Fibroblast of mammary gland (primary cell): Measurements from ENCODE around the gene MBD5.
"Not testable (repeated sequence)": the region's sequence is repeated elsewhere in the genome, so short reads cannot be mapped to it uniquely, and the experiment has no call there.

ENCODE experiments used
- DNase-seq: peaks from one replicate; pipeline ENCODE4 v3.0.0-alpha.2; 2010; ENCODE audit warnings: low read depth
- H3K4me3 ChIP-seq: 2 replicates; pipeline ENCODE4 v1.5.1; 2011; ENCODE audit warnings: low read depth, mild to moderate bottlenecking, low read length, moderate library complexity; ENCODE audit not compliant: control insufficient read depth
- TF ChIP-seq, protein P1 (sequence below): conservative IDR thresholded peaks from 2 replicates; pipeline ENCODE4 v1.5.1; 2011; ENCODE audit warnings: low read depth, low read length, inconsistent platforms; ENCODE audit not compliant: control insufficient read depth, insufficient read depth

MBD5 gene

DNA sequence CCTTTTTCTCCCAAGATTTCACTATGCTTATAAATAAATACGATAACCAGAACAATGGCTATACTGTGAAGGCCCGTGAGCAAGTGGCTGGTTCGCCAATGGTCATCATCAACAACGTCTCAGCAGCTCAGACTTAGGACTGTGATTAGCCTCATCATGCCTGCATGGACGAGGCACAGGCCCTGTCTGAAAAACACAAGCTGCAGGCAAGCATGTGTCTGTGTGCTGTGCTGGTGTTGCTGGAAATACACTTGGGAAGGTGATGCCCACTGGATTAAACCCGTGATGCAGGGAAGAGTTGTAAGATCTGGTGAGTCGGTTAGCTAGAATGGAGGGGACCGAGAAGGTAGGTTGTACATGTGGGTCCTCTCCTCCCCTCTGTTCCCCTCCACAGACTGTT lies 512.1 kb downstream of the MBD5 start:
- no peak for DNase-seq
- no peak overlapping the region for H3K4me3 ChIP-seq
- TF ChIP-seq, protein P1, sequence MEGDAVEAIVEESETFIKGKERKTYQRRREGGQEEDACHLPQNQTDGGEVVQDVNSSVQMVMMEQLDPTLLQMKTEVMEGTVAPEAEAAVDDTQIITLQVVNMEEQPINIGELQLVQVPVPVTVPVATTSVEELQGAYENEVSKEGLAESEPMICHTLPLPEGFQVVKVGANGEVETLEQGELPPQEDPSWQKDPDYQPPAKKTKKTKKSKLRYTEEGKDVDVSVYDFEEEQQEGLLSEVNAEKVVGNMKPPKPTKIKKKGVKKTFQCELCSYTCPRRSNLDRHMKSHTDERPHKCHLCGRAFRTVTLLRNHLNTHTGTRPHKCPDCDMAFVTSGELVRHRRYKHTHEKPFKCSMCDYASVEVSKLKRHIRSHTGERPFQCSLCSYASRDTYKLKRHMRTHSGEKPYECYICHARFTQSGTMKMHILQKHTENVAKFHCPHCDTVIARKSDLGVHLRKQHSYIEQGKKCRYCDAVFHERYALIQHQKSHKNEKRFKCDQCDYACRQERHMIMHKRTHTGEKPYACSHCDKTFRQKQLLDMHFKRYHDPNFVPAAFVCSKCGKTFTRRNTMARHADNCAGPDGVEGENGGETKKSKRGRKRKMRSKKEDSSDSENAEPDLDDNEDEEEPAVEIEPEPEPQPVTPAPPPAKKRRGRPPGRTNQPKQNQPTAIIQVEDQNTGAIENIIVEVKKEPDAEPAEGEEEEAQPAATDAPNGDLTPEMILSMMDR = no peak

DNA sequence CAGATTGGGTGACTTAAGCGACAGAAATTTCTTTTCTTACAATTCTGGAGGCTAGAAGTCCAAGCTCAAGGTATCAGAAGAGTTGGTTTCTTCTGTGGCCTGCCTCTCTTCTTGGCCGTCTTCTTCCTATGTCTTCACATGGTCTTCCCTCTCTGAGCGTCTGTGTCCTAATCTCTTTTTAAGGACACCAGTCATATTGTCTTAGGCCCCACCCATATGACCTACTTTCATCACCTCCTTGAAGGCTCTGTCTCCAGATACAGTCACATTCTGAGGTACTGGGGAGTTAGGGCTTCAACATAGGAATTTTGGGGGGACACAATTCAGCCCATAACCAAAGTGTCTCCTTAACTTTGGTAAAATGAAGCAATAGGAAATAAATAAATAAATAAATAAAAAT lies 512.8 kb downstream of the MBD5 start:
- H3K4me3 ChIP-seq = no peak overlapping the region
- DNase-seq = no peak
- TF ChIP-seq, protein P1 = no peak

DNA sequence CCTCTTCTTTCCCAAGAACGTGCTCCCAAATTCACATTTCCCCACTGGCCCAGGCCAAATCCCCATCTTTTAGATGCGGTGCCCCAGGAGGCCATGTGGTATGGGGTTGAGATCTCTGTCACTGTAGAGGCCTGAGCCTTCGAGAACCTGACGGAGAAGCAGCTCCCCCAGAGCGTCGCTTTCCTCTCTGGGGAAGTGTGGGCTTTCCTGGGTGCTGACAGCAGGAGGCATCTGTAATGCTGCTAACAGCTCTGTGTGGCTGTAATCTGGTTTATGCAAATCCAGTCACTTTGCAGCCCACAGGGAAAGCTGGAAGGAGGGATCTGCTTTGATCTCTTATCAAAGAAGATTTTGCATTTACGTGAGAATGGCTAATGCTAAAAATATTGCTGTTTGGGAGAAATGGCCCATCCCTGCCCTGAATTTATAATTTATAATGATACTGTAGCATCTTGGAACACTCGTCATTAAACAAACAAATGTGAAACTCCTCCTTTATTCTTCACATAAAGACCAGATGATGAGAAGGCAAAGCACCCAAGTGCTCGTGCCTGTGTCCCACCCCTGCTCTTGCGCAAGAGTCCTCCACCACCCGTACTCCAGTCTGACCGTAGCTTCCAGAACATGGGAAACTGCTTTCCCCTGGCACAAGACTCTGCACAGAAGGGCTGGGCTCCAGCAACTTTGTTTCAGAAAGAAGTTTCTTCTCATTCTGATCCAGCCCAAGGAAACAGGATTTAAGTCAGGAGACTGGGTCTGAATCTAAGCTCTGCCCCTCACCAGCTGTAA lies 513.7 kb downstream of the MBD5 start:
- peak; percentile 53 for DNase-seq
- no peak overlapping the region for H3K4me3 ChIP-seq
- TF ChIP-seq, protein P1 = no peak

DNA sequence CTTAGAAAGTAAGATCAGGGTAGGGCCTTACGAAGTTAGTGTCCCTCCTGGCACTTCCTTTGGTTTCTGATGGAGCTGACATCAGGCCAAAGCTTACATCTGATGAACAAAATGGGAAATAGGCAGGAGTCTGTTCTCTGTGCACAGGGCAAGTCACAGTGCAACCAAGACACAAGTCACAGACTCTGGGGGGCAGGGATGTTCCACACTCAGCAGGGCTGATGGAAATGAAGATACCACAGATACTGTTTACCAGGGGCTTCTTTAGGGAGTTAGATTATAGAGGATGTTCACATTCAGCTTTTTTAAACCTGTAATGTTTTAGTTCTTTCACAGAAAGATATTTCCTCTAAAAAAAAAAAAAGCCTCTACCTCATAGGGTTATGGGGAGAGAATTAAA lies 517.5 kb downstream of the MBD5 start:
- DNase-seq = no peak
- no peak overlapping the region for H3K4me3 ChIP-seq
- TF ChIP-seq, protein P1 = no peak

DNA sequence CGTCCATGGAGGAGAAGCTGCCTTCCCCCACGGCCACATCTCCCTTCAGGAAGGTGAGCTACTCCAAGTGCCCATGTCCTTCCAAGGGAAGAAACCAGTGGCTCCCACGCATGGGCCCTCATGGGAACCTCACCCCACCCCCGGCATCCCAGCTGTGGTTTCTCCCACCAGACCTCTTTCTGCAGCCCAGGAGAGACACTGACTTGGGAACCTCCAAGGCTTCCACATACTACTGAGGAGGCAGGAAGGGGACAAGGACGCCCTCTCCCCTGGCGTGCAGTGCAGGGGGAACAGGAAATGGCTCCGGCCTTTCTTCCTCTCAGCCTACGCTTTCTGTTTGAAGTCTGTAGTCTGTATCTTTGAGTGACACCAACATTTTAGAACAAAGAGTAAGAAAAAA lies 519.1 kb downstream of the MBD5 start:
- no peak overlapping the region for H3K4me3 ChIP-seq
- DNase-seq = no peak
- TF ChIP-seq, protein P1 = no peak

DNA sequence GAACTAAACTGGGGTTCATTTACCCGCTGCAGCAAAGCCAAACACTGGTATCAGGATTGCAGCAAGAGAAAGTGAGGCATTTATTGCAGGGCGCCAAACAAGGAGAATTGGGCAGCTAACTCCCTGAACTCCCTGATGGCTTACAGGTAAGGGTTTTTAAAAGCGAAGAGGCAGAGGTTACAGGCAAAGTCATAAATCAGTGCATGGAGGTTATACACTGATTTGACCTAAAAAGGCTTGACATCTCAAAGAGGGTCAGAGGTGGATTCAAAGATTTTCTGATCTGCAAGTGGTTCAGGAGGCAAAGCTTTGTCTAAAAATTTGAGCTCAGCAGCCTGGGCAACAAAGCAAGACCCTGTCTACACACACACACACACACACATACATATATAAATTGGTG lies 520.9 kb downstream of the MBD5 start:
- DNase-seq = no peak
- no peak overlapping the region for H3K4me3 ChIP-seq
- TF ChIP-seq, protein P1 = no peak

DNA sequence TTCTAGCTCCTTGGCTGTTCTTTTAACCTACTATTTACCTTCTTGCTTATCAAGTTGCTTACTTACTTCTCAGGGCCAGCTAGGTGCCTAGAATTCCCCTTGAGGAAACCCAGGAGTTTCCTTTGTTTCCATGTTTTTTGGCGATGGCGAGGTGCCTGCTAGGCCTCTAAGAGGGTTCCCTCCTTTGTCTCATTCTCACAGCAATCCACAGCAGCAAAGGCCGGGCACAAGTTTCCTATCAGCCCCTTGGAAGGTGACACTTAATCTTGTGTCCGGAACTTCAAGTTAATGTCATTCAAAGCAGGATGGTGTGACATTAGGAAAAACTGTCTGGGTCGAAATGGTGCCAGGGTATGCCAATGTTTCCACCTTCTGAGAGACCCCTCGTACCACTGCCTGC lies 521.7 kb downstream of the MBD5 start:
- TF ChIP-seq, protein P1 = no peak
- no peak overlapping the region for H3K4me3 ChIP-seq
- DNase-seq = no peak

DNA sequence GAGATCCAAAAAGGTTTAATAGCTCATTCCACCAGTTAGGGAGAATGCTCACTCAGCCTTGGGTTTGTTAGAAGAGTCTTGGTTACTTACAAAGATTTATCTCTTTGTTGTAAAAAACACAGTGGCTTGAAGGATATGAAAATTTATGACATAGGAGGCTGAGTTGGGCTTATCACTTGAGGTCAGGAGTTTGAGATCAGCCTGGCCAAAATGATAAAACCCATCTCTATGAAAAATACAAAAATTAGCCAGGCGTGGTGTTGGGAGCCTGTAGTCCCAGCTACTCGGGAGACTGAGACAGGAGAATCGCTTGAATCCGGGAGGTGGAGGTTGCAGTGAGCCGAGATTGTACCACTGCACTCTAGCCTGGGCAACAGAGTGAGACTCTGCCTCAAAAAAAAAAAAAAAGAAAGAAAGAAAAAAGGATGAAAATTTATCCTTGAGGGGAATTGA lies 522.2 kb downstream of the MBD5 start:
- DNase-seq, H3K4me3 ChIP-seq: not testable (repeated sequence)
